ENCODE results near the gene ADARB2.
A peak's percentile ranks its signal among the peaks of the same experiment; 100 is the strongest.
"Not testable (repeated sequence)": the region's sequence is repeated elsewhere in the genome, so short reads cannot be mapped to it uniquely, and the experiment has no call there.

The ADARB2 gene

DNA sequence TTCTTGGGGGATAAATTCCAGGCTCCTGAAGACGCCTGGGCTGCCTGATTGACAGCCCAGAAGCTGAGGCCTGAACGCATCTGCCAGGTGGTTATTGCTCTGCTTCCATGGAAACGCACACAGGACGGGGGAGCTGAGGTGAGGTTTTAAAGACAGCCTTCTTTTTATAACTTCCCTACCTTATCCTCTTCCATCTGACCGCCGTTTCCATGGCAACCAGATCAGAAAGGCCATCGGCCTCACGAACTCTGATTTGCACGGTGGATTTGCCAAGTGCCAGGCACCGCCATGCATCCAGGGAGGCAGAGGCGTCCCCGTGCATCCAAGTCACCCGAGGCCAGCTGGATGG, 260.9 kb downstream of the ADARB2 start:
- DNase-seq, result no peak

GRCh38 chr10:1475771-1476454, 261.4 kb downstream of the ADARB2 start:
- no peak for DNase-seq

DNA sequence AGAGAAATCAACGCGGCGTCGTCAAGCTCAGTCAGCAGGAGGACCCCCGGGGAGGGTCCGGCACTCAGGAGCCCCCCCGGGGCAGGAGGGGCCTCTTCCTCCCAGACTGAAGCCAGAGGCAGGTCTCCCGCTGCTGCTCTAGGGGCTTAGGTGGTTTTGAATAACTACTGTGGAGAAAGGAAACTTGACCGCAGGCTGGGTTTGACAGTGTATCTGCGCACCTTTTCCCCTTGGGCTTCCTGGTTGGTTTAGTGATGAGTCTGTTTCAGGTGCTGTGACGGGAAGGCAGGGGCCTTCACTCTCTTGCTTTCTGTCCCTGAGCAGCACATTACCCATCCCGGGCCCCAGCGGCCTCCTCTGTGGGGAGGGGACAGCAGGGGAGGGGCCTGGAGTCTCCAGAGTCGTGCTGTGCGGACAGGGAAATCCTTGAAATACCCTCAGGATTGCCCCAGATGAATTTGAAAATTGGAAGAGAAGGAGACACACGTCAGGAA, 262.2 kb downstream of the ADARB2 start:
- DNase-seq, result no peak

DNA sequence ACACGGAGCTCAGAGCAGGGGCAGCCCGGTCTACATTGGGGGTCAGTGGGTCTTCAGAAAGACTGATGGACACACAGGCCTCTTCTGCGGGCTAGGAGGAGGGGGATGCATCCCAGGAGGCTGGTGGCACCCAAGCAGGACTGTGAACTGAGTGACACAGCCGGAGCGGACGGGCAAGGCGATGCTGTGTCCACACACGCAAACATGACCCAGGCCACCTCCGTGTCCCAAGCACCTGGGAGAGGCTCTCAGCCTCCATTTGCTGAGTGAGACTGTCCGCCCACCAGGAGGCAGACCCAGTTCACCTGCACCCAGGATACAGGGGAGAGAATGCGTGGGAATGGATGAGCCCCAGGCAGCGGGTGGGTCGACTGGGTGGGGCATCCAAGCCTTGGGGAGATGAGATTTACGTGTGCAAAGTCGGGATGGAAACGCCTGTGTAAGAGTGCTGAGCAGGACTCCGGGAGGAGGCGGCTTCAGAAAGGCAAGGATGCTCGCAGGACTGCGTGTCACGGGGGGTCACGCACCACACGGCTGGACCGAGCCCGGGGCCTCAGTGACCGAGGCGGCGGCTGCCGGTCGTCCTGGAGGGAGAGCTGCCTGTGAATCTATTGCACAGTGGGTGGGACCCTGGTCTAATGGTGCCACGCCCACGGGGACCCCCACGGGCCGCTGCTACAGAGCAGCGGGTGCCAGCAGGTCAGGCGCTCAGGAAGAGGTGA, 262.8 kb downstream of the ADARB2 start:
- DNase-seq, result no peak

DNA sequence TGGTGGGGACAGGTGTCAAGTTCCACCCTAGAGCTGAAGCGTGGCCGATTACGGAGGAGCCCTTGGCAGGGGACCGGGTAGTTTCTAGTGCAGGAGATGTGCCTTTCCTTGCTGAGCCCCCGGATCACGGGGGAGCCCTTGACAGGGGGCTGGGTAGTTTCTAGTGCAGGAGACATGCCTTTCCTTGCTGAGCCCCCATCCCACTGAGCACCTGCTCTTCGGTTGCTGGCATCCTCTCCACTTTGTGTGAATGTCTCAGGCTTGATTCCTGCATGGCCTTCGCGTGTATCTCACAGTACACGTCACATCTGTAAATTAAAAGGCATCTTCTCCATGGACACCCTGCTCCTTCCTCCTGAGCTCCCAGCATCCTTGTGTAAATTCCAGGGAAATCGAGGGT, 263.5 kb downstream of the ADARB2 start:
- no peak for DNase-seq

DNA sequence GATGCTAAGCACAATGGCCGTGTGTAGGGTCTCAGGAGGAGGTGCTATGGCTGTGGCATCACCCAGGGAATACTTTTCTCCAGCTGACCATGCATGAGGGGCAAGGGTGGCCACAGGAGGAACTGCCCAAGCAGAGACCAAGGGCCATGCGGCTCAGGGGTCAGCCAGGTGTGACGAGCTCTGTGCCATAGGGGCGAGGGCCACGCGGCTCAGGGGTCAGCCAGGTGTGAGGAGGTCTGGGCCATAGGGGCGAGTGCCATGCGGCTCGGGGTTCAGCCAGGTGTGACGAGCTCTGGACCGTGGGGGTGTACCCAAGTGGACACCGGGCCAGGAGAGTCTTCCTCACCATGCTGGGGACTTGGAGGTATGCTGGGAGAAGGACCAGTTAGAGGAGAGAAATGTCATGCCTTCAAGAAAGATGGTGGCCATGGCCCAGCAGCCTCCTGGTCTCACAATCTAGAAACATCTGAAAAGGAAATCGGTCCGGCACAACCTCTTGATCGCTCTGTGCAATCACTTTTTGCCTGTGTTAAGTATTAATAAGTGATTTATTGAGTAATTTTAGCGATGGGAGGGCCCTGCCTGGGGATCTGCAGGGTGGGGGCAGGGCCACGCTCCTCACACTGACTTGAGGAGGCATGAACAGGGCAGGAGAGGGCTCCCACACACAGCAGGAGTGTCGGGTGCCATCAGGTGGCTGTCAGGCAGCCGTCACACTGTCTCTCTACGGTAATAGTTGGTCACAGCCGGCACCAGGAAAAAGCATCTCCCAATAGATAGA, 265.0 kb downstream of the ADARB2 start:
- no peak for DNase-seq

DNA sequence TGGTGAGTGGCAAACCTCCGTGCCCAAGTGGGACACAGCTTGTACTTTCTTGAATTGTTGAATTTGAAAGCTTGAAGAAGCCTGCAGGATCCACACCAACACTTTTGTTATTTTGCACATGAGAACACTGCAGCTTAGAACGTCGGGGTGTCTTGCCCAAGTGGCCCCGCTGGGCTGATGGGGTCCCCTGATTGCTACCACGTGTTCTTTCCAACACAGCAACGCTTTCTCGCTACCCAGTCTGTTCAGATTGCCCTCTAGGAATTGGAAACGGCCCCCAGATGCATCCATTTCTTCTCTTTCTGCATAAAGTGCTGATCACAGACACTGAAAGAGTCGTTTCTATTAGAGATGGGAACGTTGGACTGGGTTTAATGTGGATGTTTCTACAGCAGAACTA, 268.5 kb downstream of the ADARB2 start:
- no peak for DNase-seq

GRCh38 chr10:1467334-1468076, 269.8 kb downstream of the ADARB2 start:
- DNase-seq, result peak; percentile 71

GRCh38 chr10:1465993-1466764, 271.1 kb downstream of the ADARB2 start:
- no peak for DNase-seq

DNA sequence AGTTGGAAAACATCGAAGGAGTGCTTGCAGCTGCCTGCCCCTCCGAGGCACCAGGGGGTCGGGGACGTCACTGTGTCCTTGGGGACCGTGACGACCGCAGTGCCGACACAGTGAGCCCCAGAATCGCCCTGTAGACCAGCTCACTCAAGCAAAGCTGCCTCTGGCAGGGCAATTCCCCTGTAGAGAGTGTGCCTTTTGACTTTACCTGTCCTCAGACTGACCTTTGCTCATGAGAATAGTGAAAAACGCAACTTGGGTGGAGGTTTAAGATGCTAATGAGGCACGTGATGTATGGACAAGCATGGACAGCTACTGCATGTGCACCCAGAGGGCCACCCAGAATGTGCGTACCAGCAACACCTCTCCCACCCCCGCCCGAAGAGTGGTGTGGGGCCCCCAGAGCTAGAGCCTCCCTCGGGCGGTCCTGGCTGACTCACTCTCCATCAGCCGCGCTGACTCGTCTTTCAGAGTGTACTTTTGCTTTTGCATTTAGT, 271.9 kb downstream of the ADARB2 start:
- no peak for DNase-seq

- no peak for DNase-seq
Measured at GRCh38 chr10:1464881-1465417, 272.4 kb downstream of the ADARB2 start.

- not testable (repeated sequence) for DNase-seq
Measured at GRCh38 chr10:1463971-1464370, 273.4 kb downstream of the ADARB2 start.

GRCh38 chr10:1462994-1463633, 274.2 kb downstream of the ADARB2 start:
- DNase-seq, result no peak

- no peak for DNase-seq
Measured at GRCh38 chr10:1462521-1462920, 274.8 kb downstream of the ADARB2 start.

GRCh38 chr10:1462032-1462431, 275.3 kb downstream of the ADARB2 start:
- no peak for DNase-seq

DNA sequence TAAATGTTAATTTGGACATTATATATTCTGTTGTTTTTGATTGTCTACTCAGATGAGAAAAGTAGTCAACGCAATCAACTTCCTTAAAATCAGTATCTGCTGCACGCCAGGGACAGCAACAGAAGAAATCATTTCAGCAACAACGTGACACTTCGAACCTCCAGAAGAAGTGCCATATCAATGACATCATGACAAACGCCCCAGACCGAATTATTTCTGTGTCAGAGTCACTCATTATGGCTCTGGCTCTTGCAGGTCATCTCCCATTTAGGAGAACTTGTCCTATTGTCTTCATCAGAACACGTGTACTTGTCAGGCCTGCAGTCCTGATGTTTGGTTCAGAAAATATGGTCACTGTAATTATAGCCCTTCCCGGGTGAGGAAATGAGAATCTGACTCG, 276.3 kb downstream of the ADARB2 start:
- no peak for DNase-seq

GRCh38 chr10:1459664-1460063, 277.7 kb downstream of the ADARB2 start:
- not testable (repeated sequence) for DNase-seq

DNA sequence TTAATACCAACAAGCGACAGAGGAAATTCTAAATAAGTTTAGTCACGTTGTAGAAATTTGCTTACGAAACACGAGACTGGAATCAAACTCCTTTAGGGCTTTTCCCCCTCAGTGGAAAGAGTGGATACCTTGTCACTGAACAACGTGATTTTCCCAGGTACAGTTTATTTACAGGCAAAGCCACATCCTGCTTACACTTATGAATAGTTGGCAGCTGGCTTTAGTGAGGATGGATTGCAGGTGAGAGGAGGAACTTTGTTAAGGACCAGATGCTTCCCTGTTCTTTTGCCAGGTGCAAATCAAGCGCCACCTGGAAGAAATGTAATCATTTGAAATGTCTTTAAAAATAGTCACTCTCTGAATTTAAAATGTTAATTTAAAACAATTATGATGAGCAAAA, 282.4 kb downstream of the ADARB2 start:
- peak; percentile 69 for DNase-seq

GRCh38 chr10:1454428-1454827, 282.9 kb downstream of the ADARB2 start:
- DNase-seq, result peak; percentile 30

- no peak for DNase-seq
Measured at GRCh38 chr10:1452777-1453176, 284.5 kb downstream of the ADARB2 start.

DNA sequence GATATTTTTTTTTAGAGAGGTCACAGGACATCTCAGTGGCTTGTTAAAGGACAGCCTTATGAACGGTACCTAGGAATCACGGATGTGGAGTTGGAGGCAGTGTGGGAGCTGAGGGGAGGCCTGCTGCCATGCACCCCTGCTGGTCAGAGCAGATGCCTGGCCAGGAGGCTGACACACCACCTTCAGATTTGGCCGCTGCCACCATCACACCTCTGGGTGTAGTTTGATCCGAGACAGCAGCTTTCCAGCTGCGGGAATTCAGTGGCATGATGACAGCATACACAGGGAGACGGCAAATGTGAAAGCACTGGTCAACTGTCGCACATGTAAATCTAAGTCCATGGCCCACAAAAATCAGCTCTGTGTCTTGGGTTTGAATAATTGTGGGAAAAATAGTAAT, 285.4 kb downstream of the ADARB2 start:
- no peak for DNase-seq

All from NCI-H748 treated with DMSO at 0.1 percent for 48 hours (cell line).